Bone marrow (tissue), 2 donors: ENCODE results near the gene SETD2.
A peak's percentile ranks its signal among the peaks of the same experiment; 100 is the strongest.
"Not testable (repeated sequence)": the region's sequence is repeated elsewhere in the genome, so short reads cannot be mapped to it uniquely, and the experiment has no call there.

Source experiments
- DNase-seq, 2 donors: peaks; one replicate each; lab custom pipeline; 2025; lab: John Stamatoyannopoulos, UW

Gene SETD2

DNA sequence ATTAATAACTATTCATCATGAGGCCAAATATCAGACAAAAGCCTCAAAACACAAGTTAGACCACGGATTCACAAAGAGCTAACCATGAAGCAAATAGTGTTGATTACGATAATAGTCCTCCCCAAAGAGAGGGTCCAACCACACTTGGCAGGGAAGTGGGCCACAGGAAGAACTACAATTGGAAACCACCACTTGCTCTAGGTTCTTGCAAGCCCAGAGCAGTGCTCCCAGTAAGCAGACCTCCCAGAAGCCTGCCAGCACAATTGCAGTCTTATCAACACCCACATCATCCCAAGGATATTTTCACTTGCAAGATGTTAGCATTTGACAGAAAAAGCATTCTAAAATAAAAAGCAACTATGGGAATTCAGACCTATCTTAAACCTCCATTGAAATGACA, 11.3 kb downstream of the SETD2 start:
- no peak for DNase-seq

DNA sequence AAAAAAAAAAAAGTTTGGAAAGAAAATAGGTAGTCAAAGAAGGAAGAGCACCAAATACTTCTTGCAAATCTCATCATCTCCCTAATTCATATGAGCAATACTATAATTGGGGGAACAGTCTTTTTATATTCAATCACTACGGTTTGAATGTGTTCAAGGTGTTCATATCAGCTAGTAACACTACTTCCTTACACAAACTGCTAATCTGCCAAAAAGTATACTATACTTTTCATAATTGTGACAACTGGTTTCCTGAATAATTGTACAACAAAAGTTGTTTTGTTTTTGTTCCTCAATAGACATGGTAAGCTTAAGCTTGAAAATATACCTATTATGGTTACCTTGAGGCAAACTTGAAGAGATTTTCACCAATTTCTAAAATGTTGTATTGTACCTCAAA, 12.1 kb downstream of the SETD2 start:
- no peak for DNase-seq

GRCh38 chr3:47149339-47149933, 14.5 kb downstream of the SETD2 start:
- no peak for DNase-seq

GRCh38 chr3:47145272-47145671, 18.6 kb downstream of the SETD2 start:
- no peak for DNase-seq

- no peak for DNase-seq
Measured at GRCh38 chr3:47143068-47143467, 20.8 kb downstream of the SETD2 start.

GRCh38 chr3:47142536-47142935, 21.4 kb downstream of the SETD2 start:
- DNase-seq = not testable (repeated sequence)

- DNase-seq = not testable (repeated sequence)
Measured at GRCh38 chr3:47140973-47141461, 22.9 kb downstream of the SETD2 start.

DNA sequence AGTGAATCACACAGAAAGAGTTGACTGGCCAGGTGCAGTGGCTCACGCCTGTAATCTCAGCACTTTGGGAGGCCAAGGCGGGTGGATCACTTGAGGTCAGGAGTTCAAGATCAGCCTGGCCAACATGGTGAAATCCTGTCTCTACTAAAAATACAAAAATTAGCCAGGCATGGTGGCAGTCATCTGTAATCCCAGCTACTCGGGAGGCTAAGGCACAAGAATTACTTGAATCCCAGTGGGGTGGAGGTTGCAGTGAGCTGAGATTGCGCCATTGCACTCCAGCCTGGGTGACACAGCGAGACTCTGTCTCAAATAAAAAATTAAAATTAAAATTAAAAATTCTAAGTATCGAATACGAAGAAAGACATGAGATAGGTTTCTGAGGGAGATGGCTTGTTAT, 23.4 kb downstream of the SETD2 start:
- DNase-seq = not testable (repeated sequence)

DNA sequence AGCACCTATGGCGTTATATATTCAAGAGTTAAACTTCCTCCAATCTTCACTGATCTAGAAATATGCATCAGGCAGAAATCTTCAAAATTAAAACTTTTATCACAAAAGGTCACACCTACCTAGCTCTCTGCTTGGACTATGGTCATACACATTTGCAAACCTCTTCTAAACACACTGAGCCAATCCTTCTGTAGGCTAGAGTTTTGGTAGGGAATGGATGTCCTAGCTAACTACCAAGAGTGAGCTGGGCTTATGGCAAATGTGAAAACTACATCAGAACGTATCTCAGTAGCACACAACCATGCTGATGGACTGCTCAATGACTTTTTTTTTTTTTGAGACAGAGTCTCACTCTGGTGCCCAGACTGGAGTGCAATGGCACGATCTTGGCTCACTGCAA, 29.6 kb downstream of the SETD2 start:
- no peak for DNase-seq

DNA sequence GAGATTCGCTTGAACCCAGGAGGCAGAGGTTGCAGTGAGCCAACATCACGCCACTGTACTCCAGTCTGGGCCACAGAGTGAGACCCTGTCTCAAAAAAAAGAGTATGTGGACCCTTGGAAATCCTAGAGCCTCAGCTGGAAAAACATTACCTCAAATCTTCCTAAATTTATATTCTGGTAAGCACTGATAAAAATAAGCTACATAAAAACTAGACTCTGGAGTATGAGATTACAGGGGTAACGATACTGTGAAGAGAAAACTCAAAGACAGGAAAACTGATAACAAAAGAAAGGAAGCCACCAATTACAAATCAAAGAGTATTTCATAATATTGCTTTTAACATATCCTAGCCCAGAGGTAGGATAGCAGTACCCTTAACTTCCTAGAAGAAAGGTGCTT, 30.3 kb downstream of the SETD2 start:
- DNase-seq = no peak

- DNase-seq = no peak
Measured at GRCh38 chr3:47130557-47130956, 33.4 kb downstream of the SETD2 start.

DNA sequence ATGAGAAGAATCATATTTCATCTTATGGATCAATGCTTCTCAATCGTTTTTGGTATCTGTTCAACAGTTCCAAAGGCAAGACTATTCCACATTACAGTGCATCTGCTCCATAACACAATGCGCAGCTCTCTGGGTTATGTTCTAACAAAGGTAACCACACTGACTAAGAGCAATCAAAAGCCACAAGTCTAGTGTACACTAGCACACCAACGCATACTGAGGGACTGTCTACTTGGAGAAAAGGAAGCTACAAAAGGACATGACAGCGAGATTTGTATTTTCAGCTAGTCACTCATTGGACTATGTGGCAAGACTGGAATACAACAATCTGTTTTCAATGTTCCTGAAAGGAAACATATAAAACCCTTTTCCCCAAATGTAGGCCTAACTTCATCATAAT, 35.8 kb downstream of the SETD2 start:
- no peak for DNase-seq

DNA sequence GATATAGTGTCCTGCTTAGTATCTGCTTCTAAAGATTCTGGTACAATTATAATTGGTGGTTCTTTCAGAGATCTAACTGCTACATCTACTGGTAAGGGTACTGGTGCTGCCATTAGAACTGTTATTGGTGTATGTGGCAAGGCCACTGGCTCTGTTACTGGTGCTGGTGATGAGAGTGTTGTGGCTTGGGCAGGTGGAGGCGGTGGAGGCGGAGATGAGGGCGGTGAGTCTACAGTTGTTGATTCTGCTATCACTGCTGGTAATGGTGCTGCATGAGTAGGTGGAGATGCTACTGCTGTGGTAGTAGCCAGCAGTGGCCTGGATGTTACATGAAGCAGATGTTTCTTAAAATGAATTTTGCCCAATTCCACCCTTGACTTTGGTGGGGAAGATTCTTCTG, 40.1 kb downstream of the SETD2 start:
- DNase-seq = no peak

GRCh38 chr3:47121409-47121808, 42.5 kb downstream of the SETD2 start:
- DNase-seq = no peak

DNA sequence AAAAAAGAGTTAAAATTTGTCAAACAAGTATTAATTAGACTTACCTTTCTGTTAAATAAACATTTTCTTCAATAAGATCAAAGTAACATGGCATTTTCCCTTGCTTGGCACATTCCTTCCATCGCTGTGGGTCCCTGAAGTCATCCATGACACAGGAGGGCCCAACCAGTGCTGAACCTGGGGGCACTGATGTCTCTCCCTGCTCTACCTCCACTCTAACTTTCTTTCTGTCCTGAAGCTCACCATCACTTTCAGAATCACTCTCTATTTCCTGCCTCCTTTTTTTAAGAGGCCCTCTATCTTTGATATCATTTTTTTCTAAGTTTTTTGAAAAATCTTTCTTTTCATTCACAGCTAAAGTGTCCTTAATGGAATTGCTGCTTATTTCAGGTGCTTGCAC, 43.8 kb downstream of the SETD2 start:
- DNase-seq = no peak

- DNase-seq = peak in 1 of 2 donors; percentile 34
Measured at GRCh38 chr3:47119387-47119786, 44.5 kb downstream of the SETD2 start.

GRCh38 chr3:47117807-47118364, 46.0 kb downstream of the SETD2 start:
- DNase-seq = peak in 1 of 2 donors; percentile 76

- not testable (repeated sequence) for DNase-seq
Measured at GRCh38 chr3:47115524-47115923, 48.4 kb downstream of the SETD2 start.

- no peak for DNase-seq
Measured at GRCh38 chr3:47113669-47114365, 50.1 kb downstream of the SETD2 start.

DNA sequence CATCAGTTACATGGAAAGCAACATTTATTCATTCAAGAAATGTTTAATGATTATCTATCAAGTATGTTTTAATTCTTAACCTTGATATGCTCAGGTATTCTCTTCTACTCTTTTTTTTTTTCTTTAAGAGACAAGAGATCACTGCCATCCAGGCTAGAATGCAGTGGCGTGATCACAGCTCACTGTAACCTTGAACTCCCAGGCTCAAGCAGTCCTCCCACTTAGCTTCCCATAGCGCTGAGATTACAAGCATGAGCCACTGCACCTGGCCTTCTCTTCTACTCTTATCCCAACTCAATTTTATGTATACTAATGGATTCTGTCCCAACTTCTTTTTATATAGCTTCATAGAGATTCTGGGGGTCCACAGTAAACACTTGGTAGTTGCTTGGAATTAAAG, 50.9 kb downstream of the SETD2 start:
- no peak for DNase-seq

- DNase-seq = no peak
Measured at GRCh38 chr3:47109393-47109792, 54.5 kb downstream of the SETD2 start.

DNA sequence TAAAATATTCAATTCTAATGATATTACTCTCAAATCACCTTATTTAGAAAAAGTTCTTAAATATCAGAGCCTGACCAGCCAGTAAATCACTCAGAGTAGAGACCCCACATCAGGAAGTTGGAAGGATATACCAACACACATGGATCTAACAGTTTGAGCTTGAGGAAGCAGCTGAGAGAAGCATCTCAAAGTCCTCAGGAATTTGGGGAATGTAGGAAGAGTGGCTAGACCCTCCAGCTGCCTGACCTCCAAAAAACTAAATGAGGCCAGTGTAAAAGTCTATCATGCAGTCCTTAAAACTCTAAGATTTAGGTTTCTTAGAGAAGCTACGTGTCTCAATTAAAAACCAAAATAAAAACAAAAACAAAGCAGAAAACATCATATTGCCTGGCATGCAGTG, 55.4 kb downstream of the SETD2 start:
- no peak for DNase-seq

DNA sequence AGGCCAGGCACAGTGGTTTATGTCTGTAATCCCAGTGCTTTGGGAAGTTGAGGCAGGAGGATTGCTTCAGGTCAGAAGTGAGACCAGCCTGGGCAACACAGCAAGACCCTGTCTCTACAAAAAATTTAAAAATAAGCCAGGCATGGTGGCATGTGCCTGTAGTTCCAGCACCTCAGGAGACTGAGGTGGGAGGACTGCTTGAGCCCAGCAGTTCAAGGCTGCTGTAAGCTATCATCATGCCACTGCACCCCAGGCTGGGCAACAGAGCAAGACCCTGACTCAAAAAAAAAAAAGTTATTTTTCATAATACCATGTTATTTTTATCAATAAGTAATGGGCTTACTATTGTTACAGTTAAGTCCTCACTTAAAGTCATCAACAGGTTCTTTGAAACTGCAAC, 59.7 kb downstream of the SETD2 start:
- DNase-seq = no peak

DNA sequence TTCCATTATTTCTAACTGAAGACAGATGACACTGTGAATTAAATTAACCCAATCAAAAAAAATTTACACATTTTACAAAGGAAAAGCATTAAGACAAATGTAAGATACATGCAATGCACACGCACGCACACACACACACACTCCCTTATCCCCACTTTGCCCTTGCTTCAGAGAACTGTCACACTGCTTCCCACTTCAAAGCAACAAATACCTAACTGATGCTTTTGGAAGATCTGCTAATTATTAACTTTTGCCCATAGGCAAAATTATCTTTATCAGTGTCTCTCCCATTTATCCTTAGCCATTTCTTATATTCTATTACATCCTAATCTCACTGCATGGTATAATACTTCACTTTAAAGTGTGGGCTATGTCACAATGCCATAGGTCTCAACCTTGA, 60.3 kb downstream of the SETD2 start:
- DNase-seq = no peak
